Mononuclear cell (primary cell): Measurements from ENCODE around the gene STAT3. TPM values are rescaled to one million over a fixed set of nuclear protein-coding genes. Genes with fewer than 3 reads are reported as not detected.
"Not testable (repeated sequence)": the region's sequence is repeated elsewhere in the genome, so short reads cannot be mapped to it uniquely, and the experiment has no call there.

Experiments used
- H3K27me3 ChIP-seq: 2 replicates; pipeline ENCODE4 v1.6.0; 2011; ENCODE audit warnings: low read length, control low read depth; ENCODE audit not compliant: insufficient read depth
- H3K4me1 ChIP-seq: 2 replicates; pipeline ENCODE4 v1.5.1; 2011; ENCODE audit warnings: mild to moderate bottlenecking, low read length, control low read depth; ENCODE audit not compliant: insufficient read depth
- H3K4me3 ChIP-seq: 2 replicates; pipeline ENCODE4 v1.5.1; 2011; ENCODE audit warnings: mild to moderate bottlenecking, low read length, moderate library complexity
- H3K9me3 ChIP-seq: 2 replicates; pipeline ENCODE4 v1.5.1; 2011; ENCODE audit warnings: low read depth, mild to moderate bottlenecking, control low read depth, low read length
- total RNA-seq: library from RNA; depleted of rRNA; stranded (reverse); fragments of >200 nt; gene quantifications from one replicate; pipeline ENCODE4 v1.2.3, GENCODE V29; 2012

Gene STAT3
- total RNA-seq, 1 donor, result 216 TPM

GRCh38 chr17:42297775-42298174 lies 90.5 kb downstream of the STAT3 start:
- H3K9me3 ChIP-seq, H3K4me3 ChIP-seq, H3K4me1 ChIP-seq, H3K27me3 ChIP-seq: not testable (repeated sequence)

- Histone ChIP-seq H3K4me3 (no peak overlapping the region), H3K4me1 (peaks cover 8% of the 10 kb centered on the region), H3K9me3 (no peaks in the 10 kb centered on the region), H3K27me3 (no peaks in the 10 kb centered on the region)
Observed at GRCh38 chr17:42296012-42296411, 92.2 kb downstream of the STAT3 start.

GRCh38 chr17:42294469-42295398 lies 93.5 kb downstream of the STAT3 start:
- Histone ChIP-seq H3K9me3 (no peaks in the 10 kb centered on the region), H3K4me3 (no peak overlapping the region), H3K4me1 (peaks cover 19% of the 10 kb centered on the region), H3K27me3 (no peaks in the 10 kb centered on the region)

- H3K27me3 ChIP-seq, result no peaks in the 10 kb centered on the region
- H3K9me3 ChIP-seq, result no peaks in the 10 kb centered on the region
- peaks cover 49% of the 10 kb centered on the region for H3K4me1 ChIP-seq
- no peak overlapping the region for H3K4me3 ChIP-seq
Observed at GRCh38 chr17:42291129-42291528, 97.1 kb downstream of the STAT3 start.

GRCh38 chr17:42290577-42290976 lies 97.7 kb downstream of the STAT3 start:
- Histone ChIP-seq H3K27me3 (no peaks in the 10 kb centered on the region), H3K4me1 (peaks cover 54% of the 10 kb centered on the region), H3K9me3 (no peaks in the 10 kb centered on the region), H3K4me3 (no peak overlapping the region)

- Histone ChIP-seq H3K27me3 (no peaks in the 10 kb centered on the region), H3K4me3 (peak overlapping the region; percentile 87), H3K9me3 (no peaks in the 10 kb centered on the region), H3K4me1 (peaks cover 56% of the 10 kb centered on the region)
Observed at GRCh38 chr17:42289611-42290181, 98.5 kb downstream of the STAT3 start.

GRCh38 chr17:42288803-42289610 lies 99.2 kb downstream of the STAT3 start:
- peak overlapping the region; percentile 87 for H3K4me3 ChIP-seq
- no peaks in the 10 kb centered on the region for H3K27me3 ChIP-seq
- no peaks in the 10 kb centered on the region for H3K9me3 ChIP-seq
- peaks cover 50% of the 10 kb centered on the region for H3K4me1 ChIP-seq

- peaks cover 50% of the 10 kb centered on the region for H3K4me1 ChIP-seq
- H3K27me3 ChIP-seq, result no peaks in the 10 kb centered on the region
- H3K4me3 ChIP-seq, result peak within 1 kb of the TSS; percentile 87
- H3K9me3 ChIP-seq, result no peaks in the 10 kb centered on the region
Observed at GRCh38 chr17:42287977-42288802, 100.1 kb downstream of the STAT3 start, which contains the start of gene STAT5A. STAT5A (plus strand) TSS chr17:42288498; CDS start chr17:42289412, 914 bp downstream.

GRCh38 chr17:42287305-42287976 lies 100.8 kb downstream of the STAT3 start:
- H3K9me3 ChIP-seq, result no peaks in the 10 kb centered on the region
- H3K27me3 ChIP-seq, result no peaks in the 10 kb centered on the region
- H3K4me3 ChIP-seq, result peak overlapping the region; percentile 87
- H3K4me1 ChIP-seq, result peaks cover 50% of the 10 kb centered on the region

- peak overlapping the region; percentile 87 for H3K4me3 ChIP-seq
- no peaks in the 10 kb centered on the region for H3K9me3 ChIP-seq
- H3K27me3 ChIP-seq, result no peaks in the 10 kb centered on the region
- H3K4me1 ChIP-seq, result peaks cover 50% of the 10 kb centered on the region
Observed at GRCh38 chr17:42286411-42287221, 101.6 kb downstream of the STAT3 start.

- Histone ChIP-seq H3K27me3 (no peaks in the 10 kb centered on the region), H3K4me1 (peaks cover 45% of the 10 kb centered on the region), H3K9me3 (no peaks in the 10 kb centered on the region), H3K4me3 (no peak overlapping the region)
Observed at GRCh38 chr17:42285346-42286050, 102.7 kb downstream of the STAT3 start.

- H3K4me3 ChIP-seq, result no peak overlapping the region
- no peaks in the 10 kb centered on the region for H3K27me3 ChIP-seq
- H3K4me1 ChIP-seq, result peaks cover 37% of the 10 kb centered on the region
- H3K9me3 ChIP-seq, result no peaks in the 10 kb centered on the region
Observed at GRCh38 chr17:42284566-42284965, 103.7 kb downstream of the STAT3 start.

- no peaks in the 10 kb centered on the region for H3K9me3 ChIP-seq
- no peak overlapping the region for H3K4me3 ChIP-seq
- no peaks in the 10 kb centered on the region for H3K27me3 ChIP-seq
- peaks cover 31% of the 10 kb centered on the region for H3K4me1 ChIP-seq
Observed at GRCh38 chr17:42284024-42284369, 104.2 kb downstream of the STAT3 start.
